ENCODE measurements around the gene H6PD. TPM values are rescaled to one million over a fixed set of nuclear protein-coding genes. Genes with fewer than 3 reads are reported as not detected.

H6PD gene
- total and polyA plus RNA-seq, 9 of the 15 experiments (the other 6 are each of a cell fraction or from before 2014, with no cell fraction given) = 0.04 to 2.5 (median 0.95) TPM

- in situ Hi-C loops (cut with MboI) = no loop called here
- Histone ChIP-seq H3K4me2 (ENCODE audit: insufficient read depth, low read length) (no peak overlapping the region), H3K36me3 (ENCODE audit: control insufficient read depth, insufficient read depth, low read length) (no peaks in the 10 kb centered on the region), H3K27ac (ENCODE audit: extremely low read depth, low read depth, low read length) (no peak overlapping the region), H3K9me3 (replicated peaks; ENCODE audit: control insufficient read depth, insufficient read depth, low read depth, low read length) (no peaks in the 10 kb centered on the region), H2AFZ (ENCODE audit: low read depth, low read length) (no peak overlapping the region), H4K20me1 (replicated peaks; ENCODE audit: control insufficient read depth, insufficient read depth, low read length) (peaks cover 16% of the 10 kb centered on the region; the same call in 1 of the 2 replicates), H3K4me3 (no peak overlapping the region), H3K9ac (ENCODE audit: insufficient read depth in 1 of 2, low read depth in 2 of 2, low read length in 2 of 2) (no peak overlapping the region), H3K9me1 (ENCODE audit: control insufficient read depth, insufficient read depth, low read length) (no peaks in the 10 kb centered on the region), H3K27me3 (ENCODE audit: control insufficient read depth in 2 of 2, insufficient read depth in 2 of 2, low read length in 2 of 2) (peaks cover 46 to 72% of the 10 kb centered on the region in 2 experiments), H3K79me2 (ENCODE audit: control insufficient read depth, insufficient read depth, low read length) (no peaks in the 10 kb centered on the region), H3K4me1 (replicated peaks in 1 of 2; ENCODE audit: control insufficient read depth in 2 of 2, insufficient read depth in 2 of 2, low read length in 2 of 2) (peaks cover 0 to 3% of the 10 kb centered on the region in 2 experiments; a peak in 1 of 5 replicates)
- TF ChIP-seq EZH2 (IDR thresholded peaks at IDR 0.05; ENCODE audit: borderline replicate concordance, low read depth, low read length) (0 out of 2 replicates have a peak, but pooled peaks have one; percentile 13), MCM2 (IDR thresholded peaks at IDR 0.05; ENCODE audit: low read depth) (no peak), ZNF232 (CRISPR knock-in tag; IDR thresholded peaks at IDR 0.05) (no peak), RFX7 (CRISPR knock-in tag; IDR thresholded peaks at IDR 0.05) (no peak), RBFOX2 (IDR thresholded peaks at IDR 0.05; ENCODE audit: low read depth, low read length) (no peak)
- 6% methylated on average over 14 of the region's 14 CpGs for WGBS (ENCODE audit: insufficient coverage, low coverage, missing lambda C conversion rate)
- ATAC-seq (no peak), FAIRE-seq (no peak), DNase-seq (ENCODE audit: extremely low read depth in 1 of 4, low spot score in 3 of 4) (no peak)
- ChIA-PET POLR2A (interaction anchor here (0.7 kb wide), 1 partner anchor 12 kb away, joined by 3 read pairs; no protein-coding TSS in a partner anchor), CTCF (ENCODE audit: low intra/inter-chr PET ratio) (no interaction called here)
- BruUV-seq (replicated peaks) = no TSS peak
- intact Hi-C loops (cut with micrococcal nuclease) = no loop called here
These were observed 71.4 kb downstream of the H6PD start for GRCh38 chr1:9306006-9306405.

GRCh38 chr1:9307303-9307702 is 72.7 kb downstream of the H6PD start:
- no TSS peak for BruUV-seq (replicated peaks)
- CTCF ChIA-PET (ENCODE audit: low intra/inter-chr PET ratio) = no interaction called here
- Histone ChIP-seq H3K4me1 (replicated peaks in 1 of 2; ENCODE audit: control insufficient read depth in 2 of 2, insufficient read depth in 2 of 2, low read length in 2 of 2) (peaks cover 0 to 3% of the 10 kb centered on the region in 2 experiments; a peak in 3 of 5 replicates), H3K79me2 (ENCODE audit: control insufficient read depth, insufficient read depth, low read length) (no peaks in the 10 kb centered on the region), H3K9me1 (ENCODE audit: control insufficient read depth, insufficient read depth, low read length) (no peaks in the 10 kb centered on the region), H3K36me3 (ENCODE audit: control insufficient read depth, insufficient read depth, low read length) (no peaks in the 10 kb centered on the region), H3K4me3 (no peak overlapping the region), H3K27me3 (ENCODE audit: control insufficient read depth in 2 of 2, insufficient read depth in 2 of 2, low read length in 2 of 2) (peaks cover 51 to 85% of the 10 kb centered on the region in 2 experiments), H3K27ac (ENCODE audit: extremely low read depth, low read depth, low read length) (no peak overlapping the region), H3K9ac (ENCODE audit: insufficient read depth in 1 of 2, low read depth in 2 of 2, low read length in 2 of 2) (no peak overlapping the region), H2AFZ (ENCODE audit: low read depth, low read length) (no peak overlapping the region), H4K20me1 (replicated peaks; ENCODE audit: control insufficient read depth, insufficient read depth, low read length) (peaks cover 19% of the 10 kb centered on the region), H3K9me3 (replicated peaks; ENCODE audit: control insufficient read depth, insufficient read depth, low read depth, low read length) (no peaks in the 10 kb centered on the region), H3K4me2 (ENCODE audit: insufficient read depth, low read length) (no peak overlapping the region)
- no peak for FAIRE-seq
- no peak for ATAC-seq
- WGBS (ENCODE audit: insufficient coverage, low coverage, missing lambda C conversion rate) = 2% methylated on average over 10 of the region's 10 CpGs
- in situ Hi-C loops (cut with MboI) = no loop called here
- POLR2A ChIA-PET = interaction anchor here (0.7 to 1.4 kb wide), 3 partner anchors 9 to 233 kb away, joined by 3 to 4 read pairs (median 4); no protein-coding TSS in a partner anchor
- intact Hi-C loops (cut with micrococcal nuclease) = no loop called here
- DNase-seq (ENCODE audit: extremely low read depth in 1 of 4, low spot score in 3 of 4) = no peak
- TF ChIP-seq MEIS2 (IDR thresholded peaks at IDR 0.05; ENCODE audit: partially characterized antibody) (no peak), DEAF1 (CRISPR knock-in tag; IDR thresholded peaks at IDR 0.05) (no peak), ZNF780A (CRISPR knock-in tag; IDR thresholded peaks at IDR 0.05) (no peak), HDAC1 (IDR thresholded peaks at IDR 0.05) (no peak), HEY1 (CRISPR knock-in tag; IDR thresholded peaks at IDR 0.05; ENCODE audit: borderline replicate concordance) (no peak), ZNF239 (CRISPR knock-in tag; IDR thresholded peaks at IDR 0.05) (no peak), KAT8 (IDR thresholded peaks at IDR 0.05; ENCODE audit: low read depth) (no peak), CREB1 (IDR thresholded peaks at IDR 0.05) (no peak), CREB1 (CRISPR knock-in tag; IDR thresholded peaks at IDR 0.05) (no peak), ZBTB34 (CRISPR knock-in tag; IDR thresholded peaks at IDR 0.05) (no peak), PRMT5 (CRISPR knock-in tag; IDR thresholded peaks at IDR 0.05) (no peak)
